ENCODE measurements around the gene SH3PXD2A. TPM values are rescaled to one million over a fixed set of nuclear protein-coding genes. Genes with fewer than 3 reads are reported as not detected.
A peak's percentile ranks its signal among the peaks of the same experiment; 100 is the strongest.

SH3PXD2A gene
- total RNA-seq, 1 experiment from 2014 or later: 0.82 TPM

GRCh38 chr10:103600956-103601569 lies 254.3 kb downstream of the SH3PXD2A start:
- no peak for DNase-seq (ENCODE audit: extremely low read depth, low read depth)

GRCh38 chr10:103600325-103600724 lies 255.1 kb downstream of the SH3PXD2A start:
- DNase-seq (ENCODE audit: extremely low read depth, low read depth): no peak

DNA sequence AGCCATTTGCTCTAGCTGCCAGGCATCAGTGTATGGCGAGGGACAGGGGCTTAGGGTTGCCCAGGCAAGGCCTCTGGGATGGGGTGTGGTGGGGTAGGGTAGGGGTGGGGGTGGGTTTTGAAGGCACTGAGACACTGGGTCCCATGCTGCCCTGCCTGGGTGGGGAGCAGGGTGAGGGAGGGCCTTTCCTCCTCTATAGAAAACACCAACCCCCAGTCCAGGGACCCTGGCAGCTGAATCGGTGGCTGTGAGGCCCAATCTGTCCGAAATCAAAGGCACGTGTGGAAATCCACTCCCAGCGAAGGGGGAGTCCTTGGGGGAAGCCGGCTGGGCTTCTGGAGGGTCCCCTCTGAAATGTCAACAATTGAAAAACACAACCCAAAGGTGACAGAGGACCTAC lies 255.5 kb downstream of the SH3PXD2A start:
- DNase-seq (ENCODE audit: extremely low read depth, low read depth): no peak

DNA sequence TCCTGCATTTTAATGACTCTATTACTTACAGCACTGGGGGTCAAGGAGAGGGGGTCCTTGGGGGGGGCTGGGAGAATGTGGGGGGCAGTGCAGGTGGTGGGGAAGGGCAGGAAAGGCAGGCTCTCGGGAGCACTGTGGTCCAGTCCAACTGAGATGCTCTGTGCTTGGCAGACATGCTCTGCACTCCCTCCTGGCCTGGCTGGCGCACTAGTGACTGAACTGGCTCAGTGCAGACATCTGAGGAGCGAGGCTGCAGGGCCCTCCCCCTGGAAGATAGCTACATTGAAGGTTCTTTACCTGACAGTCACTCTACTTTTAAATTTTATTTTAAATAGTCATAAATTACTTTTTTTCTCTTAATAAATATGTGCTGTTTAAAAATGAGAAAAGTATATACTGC lies 256.2 kb downstream of the SH3PXD2A start:
- no peak for DNase-seq (ENCODE audit: extremely low read depth, low read depth)

- peak; percentile 75 for DNase-seq (ENCODE audit: extremely low read depth, low read depth)
These were observed 256.7 kb downstream of the SH3PXD2A start for GRCh38 chr10:103598654-103599115.

- no peak for DNase-seq (ENCODE audit: extremely low read depth, low read depth)
These were observed 258.4 kb downstream of the SH3PXD2A start for GRCh38 chr10:103597003-103597402.

GRCh38 chr10:103595933-103596726 lies 259.2 kb downstream of the SH3PXD2A start:
- DNase-seq (ENCODE audit: extremely low read depth, low read depth): no peak

DNA sequence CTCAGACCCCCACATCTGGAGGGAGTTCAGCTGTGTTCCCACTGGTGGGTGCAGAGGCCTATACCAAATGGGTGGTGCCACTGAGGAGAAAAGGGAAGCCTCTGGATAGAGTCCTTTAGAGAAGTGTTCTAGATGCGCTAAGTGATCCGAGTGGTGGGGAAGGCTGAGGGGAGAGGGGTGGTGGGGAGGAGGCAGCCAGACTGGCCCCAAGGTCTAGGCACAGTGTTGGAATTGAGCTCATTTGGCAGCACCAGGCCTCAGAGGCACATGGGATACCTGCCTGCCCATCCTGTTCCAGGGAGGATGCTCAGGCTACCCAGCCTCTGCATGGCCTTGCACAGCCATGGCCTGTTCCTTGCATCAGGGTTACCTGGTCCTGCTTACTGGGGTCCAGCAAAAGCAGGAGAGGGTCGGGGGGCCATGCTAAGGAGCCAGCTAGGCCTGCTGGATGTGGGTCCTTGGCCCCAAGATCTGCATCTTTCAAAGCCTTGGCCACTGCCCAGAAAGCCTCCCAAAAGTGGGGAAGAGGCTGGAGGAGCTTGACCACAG lies 262.3 kb downstream of the SH3PXD2A start:
- DNase-seq (ENCODE audit: extremely low read depth, low read depth): no peak

GRCh38 chr10:103592186-103593021 lies 263.0 kb downstream of the SH3PXD2A start:
- DNase-seq (ENCODE audit: extremely low read depth, low read depth): peak; percentile 39

- DNase-seq (ENCODE audit: extremely low read depth, low read depth): no peak
These were observed 264.6 kb downstream of the SH3PXD2A start for GRCh38 chr10:103590744-103591291.

DNA sequence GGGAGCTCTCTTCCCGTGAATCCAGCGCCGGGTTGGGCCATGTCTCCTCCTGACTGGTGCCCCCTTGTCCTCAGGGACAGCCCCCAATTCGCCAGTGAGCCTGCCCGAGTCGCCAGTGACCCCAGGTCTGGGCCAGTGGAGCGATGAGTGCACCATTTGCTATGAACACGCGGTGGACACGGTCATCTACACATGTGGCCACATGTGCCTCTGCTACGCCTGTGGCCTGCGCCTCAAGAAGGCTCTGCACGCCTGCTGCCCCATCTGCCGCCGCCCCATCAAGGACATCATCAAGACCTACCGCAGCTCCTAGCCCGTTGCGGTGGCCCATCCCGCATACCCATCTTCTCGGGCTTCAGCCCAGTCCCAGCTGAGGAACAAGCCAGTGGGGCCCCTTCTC lies 265.3 kb downstream of the SH3PXD2A start:
- DNase-seq (ENCODE audit: extremely low read depth, low read depth): no peak

DNA sequence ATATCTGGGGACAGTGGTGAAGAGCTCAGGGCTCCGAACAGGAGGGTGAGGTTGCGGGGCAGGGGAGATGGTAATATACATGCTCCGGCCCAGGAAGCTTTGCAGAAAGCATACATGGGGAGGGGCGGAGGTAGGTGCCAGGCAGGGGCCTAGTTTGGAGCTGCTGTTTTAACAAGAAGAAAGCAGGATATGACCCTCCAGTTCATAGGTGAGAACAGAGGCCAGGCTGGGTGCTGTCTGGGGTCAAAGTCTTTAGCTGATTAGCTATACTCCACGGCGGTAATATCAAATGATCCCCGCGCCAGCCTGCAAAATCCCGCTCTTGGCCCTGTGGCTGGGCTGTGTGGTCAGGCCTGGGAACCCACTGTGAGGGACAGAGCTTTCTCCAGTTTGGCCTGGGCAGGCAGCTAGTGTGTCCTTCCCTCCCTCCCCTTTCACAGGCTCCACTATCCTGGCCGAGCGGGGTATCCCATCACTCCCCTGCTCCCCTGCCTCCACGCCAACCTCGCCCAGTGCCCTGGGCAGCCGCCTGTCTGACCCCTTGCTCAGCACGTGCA lies 266.2 kb downstream of the SH3PXD2A start:
- DNase-seq (ENCODE audit: extremely low read depth, low read depth): no peak

GRCh38 chr10:103587073-103587472 lies 268.3 kb downstream of the SH3PXD2A start:
- DNase-seq (ENCODE audit: extremely low read depth, low read depth): no peak

GRCh38 chr10:103585011-103585405 lies 270.4 kb downstream of the SH3PXD2A start:
- DNase-seq (ENCODE audit: extremely low read depth, low read depth): no peak

GRCh38 chr10:103584216-103585010 lies 271.0 kb downstream of the SH3PXD2A start:
- no peak for DNase-seq (ENCODE audit: extremely low read depth, low read depth)

DNA sequence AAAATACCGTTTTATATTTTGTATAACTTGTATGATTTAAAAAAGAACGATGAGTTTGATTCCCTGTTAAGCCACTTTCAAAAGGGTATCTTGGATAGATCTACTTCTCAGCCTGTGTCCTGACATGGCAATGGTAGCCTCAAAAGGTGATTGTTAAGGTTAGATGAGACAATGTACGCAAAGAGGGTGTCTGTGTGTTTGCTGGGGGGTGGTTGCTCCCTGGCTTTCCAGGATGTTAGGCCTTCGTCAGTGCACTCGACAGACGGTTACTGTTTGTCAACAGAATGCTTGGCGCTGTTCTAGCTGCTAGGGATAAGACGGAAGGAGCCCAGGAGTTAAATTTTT lies 271.5 kb downstream of the SH3PXD2A start:
- no peak for DNase-seq (ENCODE audit: extremely low read depth, low read depth)

DNA sequence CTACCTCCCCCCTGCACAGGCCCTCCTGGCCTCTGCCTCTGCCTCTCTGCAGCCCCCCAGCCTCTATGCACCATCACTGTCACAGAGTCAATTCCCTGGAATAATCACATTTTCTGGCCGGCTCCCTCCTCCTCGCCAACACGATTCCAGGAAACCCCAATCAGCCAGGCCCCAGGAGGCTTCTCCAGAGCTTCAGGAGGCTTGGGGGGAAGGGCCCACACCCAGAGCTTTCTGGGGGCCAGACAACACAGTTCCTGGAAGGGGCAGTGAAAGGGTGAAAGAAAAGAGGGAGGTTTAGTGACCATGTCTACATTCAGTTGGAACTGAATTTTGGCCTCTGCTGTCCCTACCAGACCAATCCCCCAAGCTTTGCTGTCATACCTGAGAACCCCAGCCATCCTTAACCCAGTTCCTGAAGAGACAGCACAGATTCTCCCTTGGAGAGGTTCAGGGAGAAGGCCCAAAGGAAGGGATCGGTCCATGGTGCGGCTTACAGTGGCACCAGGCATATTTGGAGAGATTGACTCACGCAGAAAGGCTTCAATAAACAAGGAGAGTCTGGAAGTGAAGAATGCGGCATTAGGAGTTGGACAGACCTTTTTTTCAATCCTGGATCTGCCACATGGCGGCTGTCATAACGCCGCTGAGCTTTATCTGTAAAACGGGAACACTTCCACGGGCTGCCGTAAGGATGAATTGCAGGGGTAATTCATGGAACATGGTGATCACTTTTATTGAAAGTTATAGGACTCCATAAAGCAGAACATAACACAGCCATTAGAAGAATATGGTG lies 272.8 kb downstream of the SH3PXD2A start:
- no peak for DNase-seq (ENCODE audit: extremely low read depth, low read depth)

GRCh38 chr10:103581499-103581898 lies 273.9 kb downstream of the SH3PXD2A start:
- DNase-seq (ENCODE audit: extremely low read depth, low read depth): no peak

GRCh38 chr10:103580430-103580829 lies 274.9 kb downstream of the SH3PXD2A start:
- no peak for DNase-seq (ENCODE audit: extremely low read depth, low read depth)

Data from NCI-H460 (cell line).